RCC 7860 (cell line): Measurements from ENCODE around the gene SLC35F5.
"Not testable (repeated sequence)": the region's sequence is repeated elsewhere in the genome, so short reads cannot be mapped to it uniquely, and the experiment has no call there.

Source experiments
- DNase-seq: peaks from one replicate; pipeline ENCODE4 v3.0.0-alpha.2; 2015; ENCODE audit warnings: low spot score
- FAIRE-seq: peaks from 2 replicates; lab custom pipeline; 2012; peaks lifted over from hg19 to GRCh38; lab: Jason Lieb, UNC

The SLC35F5 gene

GRCh38 chr2:113698892-113699447 lies 57.5 kb downstream of the SLC35F5 start:
- FAIRE-seq = no peak

GRCh38 chr2:113698251-113698650 lies 58.2 kb downstream of the SLC35F5 start:
- FAIRE-seq, DNase-seq: not testable (repeated sequence)

More at GRCh38 chr2:113698892-113699447, 57.5 kb downstream of the SLC35F5 start:
- DNase-seq = no peak

GRCh38 chr2:113697516-113697915 lies 58.9 kb downstream of the SLC35F5 start:
- peak; percentile 23 for DNase-seq
- FAIRE-seq = no peak

GRCh38 chr2:113694438-113694837 lies 62.0 kb downstream of the SLC35F5 start:
- FAIRE-seq = no peak

GRCh38 chr2:113692698-113693428 lies 63.6 kb downstream of the SLC35F5 start:
- DNase-seq (no peak), FAIRE-seq (no peak)

More at GRCh38 chr2:113694438-113694837, 62.0 kb downstream of the SLC35F5 start:
- DNase-seq = no peak

GRCh38 chr2:113690871-113691270 lies 65.6 kb downstream of the SLC35F5 start:
- not testable (repeated sequence) for DNase-seq, FAIRE-seq

- no peak for DNase-seq
- FAIRE-seq = no peak
Measured at GRCh38 chr2:113686537-113686936, 69.9 kb downstream of the SLC35F5 start.

GRCh38 chr2:113685471-113685870 lies 71.0 kb downstream of the SLC35F5 start:
- FAIRE-seq (no peak), DNase-seq (no peak)

- DNase-seq = no peak
Measured at GRCh38 chr2:113679457-113679856, 77.0 kb downstream of the SLC35F5 start.

GRCh38 chr2:113677330-113677729 lies 79.1 kb downstream of the SLC35F5 start:
- FAIRE-seq (no peak), DNase-seq (no peak)

More at GRCh38 chr2:113679457-113679856, 77.0 kb downstream of the SLC35F5 start:
- FAIRE-seq = no peak

- no peak for FAIRE-seq
Measured at GRCh38 chr2:113676623-113677266, 79.7 kb downstream of the SLC35F5 start.

GRCh38 chr2:113675875-113676274 lies 80.6 kb downstream of the SLC35F5 start:
- DNase-seq (no peak), FAIRE-seq (no peak)

More at GRCh38 chr2:113676623-113677266, 79.7 kb downstream of the SLC35F5 start:
- no peak for DNase-seq

GRCh38 chr2:113672326-113672932 lies 84.0 kb downstream of the SLC35F5 start:
- DNase-seq = no peak
- no peak for FAIRE-seq

GRCh38 chr2:113669013-113669412 lies 87.4 kb downstream of the SLC35F5 start:
- DNase-seq, FAIRE-seq: not testable (repeated sequence)

GRCh38 chr2:113664761-113665533 lies 91.5 kb downstream of the SLC35F5 start:
- FAIRE-seq, DNase-seq: not testable (repeated sequence)

GRCh38 chr2:113663285-113664060 lies 93.0 kb downstream of the SLC35F5 start:
- DNase-seq, FAIRE-seq: not testable (repeated sequence)
